Measurements from ENCODE around the gene DGKZ. TPM values are rescaled to one million over a fixed set of nuclear protein-coding genes. Genes with fewer than 3 reads are reported as not detected.

Gene DGKZ
- total RNA-seq, 3 donors from 2014 or later, result 41.2 to 49.6 (median 47.2) TPM

DNA sequence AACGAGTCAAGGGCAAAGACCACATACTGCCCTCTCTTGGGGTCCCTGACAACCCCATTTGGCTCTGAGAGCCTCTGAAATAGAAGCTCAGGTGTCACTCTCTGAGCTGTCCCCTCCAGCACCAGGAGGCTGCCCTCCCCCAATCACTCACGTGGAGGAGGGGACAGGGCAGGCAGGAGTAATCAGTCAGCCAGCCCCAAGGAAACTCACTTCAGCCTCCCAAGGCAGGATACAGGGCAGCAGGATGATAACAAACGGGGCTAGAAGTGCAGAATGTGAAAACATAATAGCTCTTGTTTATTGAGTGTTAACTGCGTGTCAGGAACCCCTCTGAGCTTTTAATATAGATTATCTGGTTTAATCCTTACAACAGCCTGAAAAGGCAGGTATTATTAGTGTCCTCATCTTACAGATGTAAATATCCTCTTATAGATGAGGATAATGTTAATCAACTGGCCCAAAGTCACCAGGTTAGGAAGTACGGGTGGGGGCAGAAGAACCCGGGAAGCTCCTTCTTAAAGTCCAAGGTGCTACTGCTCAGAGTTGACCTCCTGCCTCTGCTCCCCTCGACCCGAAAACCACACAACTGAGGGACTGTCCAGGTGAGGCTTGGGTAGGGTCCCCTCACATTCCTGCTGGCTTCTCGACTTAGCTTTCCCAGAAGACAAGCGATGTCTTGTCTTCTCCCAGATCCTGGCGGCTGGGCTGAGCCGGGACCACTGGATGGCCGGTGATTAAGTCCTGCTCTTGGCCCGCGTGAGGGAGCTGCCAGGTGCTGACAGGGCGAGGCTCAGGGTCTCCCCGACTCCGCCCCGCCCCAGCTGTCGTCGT is 41.6 kb downstream of the DGKZ start:
- intact Hi-C loops (cut with DNase I, micrococcal nuclease), result loop anchor here in 1 of 2 donors (5.0 kb wide), 1 partner anchor 143 kb away; no protein-coding TSS in a partner anchor
- Histone ChIP-seq H3K4me1 (ENCODE audit: low read depth) (peaks cover 43% of the 10 kb centered on the region), H3K36me3 (ENCODE audit: low read depth) (no peaks in the 10 kb centered on the region), H3K4me3 (no peak overlapping the region), H3K9me3 (no peaks in the 10 kb centered on the region)
- TF ChIP-seq CTCF (IDR thresholded peaks at IDR 0.05), result no peak
- DNase-seq, result no peak
- ATAC-seq, result no peak

GRCh38 chr11:46389450-46390330 is 42.4 kb downstream of the DGKZ start:
- peaks cover 42% of the 10 kb centered on the region for H3K4me1 ChIP-seq (ENCODE audit: low read depth)

DNA sequence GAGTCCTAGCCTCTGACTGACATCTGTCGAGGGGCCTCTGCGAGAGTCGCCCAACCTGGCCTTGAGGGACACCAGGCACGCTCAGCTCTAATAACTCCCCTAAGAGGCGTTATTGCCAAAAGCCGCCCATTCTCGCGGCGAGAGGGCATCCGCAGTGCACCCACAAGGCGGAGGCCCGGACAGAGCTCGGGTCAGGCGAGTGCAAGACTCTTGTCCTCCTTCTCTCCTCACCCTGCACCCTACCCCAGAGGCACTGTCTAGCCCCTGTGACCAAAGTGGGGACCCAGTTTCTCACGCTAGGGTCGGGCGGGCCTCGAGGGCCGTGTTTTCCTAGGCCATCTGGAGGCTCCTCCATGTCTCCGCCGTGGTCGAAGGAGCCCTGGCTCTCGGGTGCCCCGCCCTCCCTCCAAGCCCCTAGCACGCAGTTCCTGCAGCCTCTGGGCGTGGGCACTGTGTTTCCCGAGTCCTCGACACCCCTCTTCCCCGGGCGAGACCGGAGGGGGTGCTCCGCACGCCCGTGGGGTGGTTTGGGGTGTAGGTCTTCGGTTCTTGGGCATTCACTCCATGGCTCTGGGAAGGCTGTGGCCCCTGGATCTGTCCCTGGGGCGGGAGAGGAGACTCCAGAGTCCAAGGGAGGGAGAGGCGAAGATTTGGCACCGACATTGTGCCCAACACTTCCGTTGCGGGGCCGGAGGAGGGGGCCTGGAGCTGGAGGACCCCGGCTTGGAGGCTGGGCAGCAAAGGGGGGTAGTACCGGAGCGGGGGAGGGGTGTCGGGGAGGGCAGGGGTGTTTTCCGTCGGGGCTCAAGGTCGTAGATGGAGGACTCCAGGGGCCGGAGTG is 43.3 kb downstream of the DGKZ start:
- no peak overlapping the region for H3K4me3 ChIP-seq
- H3K36me3 ChIP-seq (ENCODE audit: low read depth), result no peaks in the 10 kb centered on the region
- no peak for TF ChIP-seq CTCF (IDR thresholded peaks at IDR 0.05)
- intact Hi-C loops (cut with DNase I, micrococcal nuclease), result loop anchor here in 1 of 2 donors (5.0 kb wide), 1 partner anchor 147 kb away; no protein-coding TSS in a partner anchor
- DNase-seq, result peak in 1 of 3 donors; percentile 50
- ATAC-seq, result no peak
- H3K4me1 ChIP-seq (ENCODE audit: low read depth), result peaks cover 42% of the 10 kb centered on the region
- H3K9me3 ChIP-seq, result no peaks in the 10 kb centered on the region

More at GRCh38 chr11:46389450-46390330, 42.4 kb downstream of the DGKZ start:
- no peak overlapping the region for H3K4me3 ChIP-seq
- ATAC-seq, result peak; percentile 74
- intact Hi-C loops (cut with DNase I, micrococcal nuclease), result loop anchor here (5.0 kb wide), 2 partner anchors 143 to 148 kb away; no protein-coding TSS in a partner anchor
- DNase-seq, result peak in 2 of 3 donors; percentile 83
- TF ChIP-seq CTCF (IDR thresholded peaks at IDR 0.05), result peak; percentile 88
- no peaks in the 10 kb centered on the region for H3K9me3 ChIP-seq
- H3K36me3 ChIP-seq (ENCODE audit: low read depth), result no peaks in the 10 kb centered on the region

- Histone ChIP-seq H3K9me3 (no peaks in the 10 kb centered on the region), H3K4me3 (no peak overlapping the region), H3K4me1 (ENCODE audit: low read depth) (peaks cover 42% of the 10 kb centered on the region), H3K36me3 (ENCODE audit: low read depth) (no peaks in the 10 kb centered on the region)
- DNase-seq (no peak), ATAC-seq (no peak)
- intact Hi-C loops (cut with DNase I, micrococcal nuclease), result loop anchor here in 1 of 2 donors (5.0 kb wide), 1 partner anchor 146 kb away; no protein-coding TSS in a partner anchor
- TF ChIP-seq CTCF (IDR thresholded peaks at IDR 0.05), result no peak
Measured at GRCh38 chr11:46391186-46391577, 43.9 kb downstream of the DGKZ start.

Data from mucosa of descending colon (tissue), 3 donors.